ENCODE results near the gene GRK4.

The GRK4 gene

GRCh38 chr4:3035249-3035648 is 71.9 kb downstream of the GRK4 start:
- Histone ChIP-seq H2AFZ (ENCODE audit: low read depth, low read length) (no peak overlapping the region), H3K9ac (ENCODE audit: low read length) (peak overlapping the region; percentile 23; the same call in 1 of the 2 replicates), H3K27ac (ENCODE audit: low read length) (no peak overlapping the region), H3K4me1 (ENCODE audit: low read length) (peaks cover 46% of the 10 kb centered on the region), H3K36me3 (replicated peaks; ENCODE audit: low read depth, low read length) (no peaks in the 10 kb centered on the region), H4K20me1 (ENCODE audit: insufficient read depth, low read length) (no peaks in the 10 kb centered on the region), H3K9me3 (ENCODE audit: insufficient read depth, low read length) (no peaks in the 10 kb centered on the region), H3K4me2 (ENCODE audit: low read length) (peak overlapping the region; percentile 78), H3K79me2 (ENCODE audit: low read length) (no peaks in the 10 kb centered on the region), H3K27me3 (ENCODE audit: low read depth, low read length) (peaks cover 47% of the 10 kb centered on the region), H3K4me3 (ENCODE audit: low read length) (peak overlapping the region; percentile 65)
- no peak for TF ChIP-seq CTCF (IDR thresholded peaks at IDR 0.05; ENCODE audit: low read depth, low read length)
- TF ChIP-seq EZH2phosphoT487 (IDR thresholded peaks at IDR 0.05; ENCODE audit: low read depth) = no peak

GRCh38 chr4:3035674-3036073 is 72.3 kb downstream of the GRK4 start:
- no peaks in the 10 kb centered on the region for H3K79me2 ChIP-seq (ENCODE audit: low read length)
- H3K9ac ChIP-seq (ENCODE audit: low read length) = peak overlapping the region; percentile 23; the same call in 1 of the 2 replicates
- H3K27me3 ChIP-seq (ENCODE audit: low read depth, low read length) = peaks cover 47% of the 10 kb centered on the region
- H3K4me1 ChIP-seq (ENCODE audit: low read length) = peaks cover 50% of the 10 kb centered on the region
- TF ChIP-seq EZH2phosphoT487 (IDR thresholded peaks at IDR 0.05; ENCODE audit: low read depth) = no peak
- no peak for TF ChIP-seq CTCF (IDR thresholded peaks at IDR 0.05; ENCODE audit: low read depth, low read length)
- H3K9me3 ChIP-seq (ENCODE audit: insufficient read depth, low read length) = no peaks in the 10 kb centered on the region
- H3K4me2 ChIP-seq (ENCODE audit: low read length) = peak overlapping the region; percentile 78
- peak overlapping the region; percentile 65 for H3K4me3 ChIP-seq (ENCODE audit: low read length)
- no peaks in the 10 kb centered on the region for H3K36me3 ChIP-seq (replicated peaks; ENCODE audit: low read depth, low read length)
- H3K27ac ChIP-seq (ENCODE audit: low read length) = no peak overlapping the region
- H2AFZ ChIP-seq (ENCODE audit: low read depth, low read length) = peak overlapping the region; percentile 67; the same call in 1 of the 2 replicates
- no peaks in the 10 kb centered on the region for H4K20me1 ChIP-seq (ENCODE audit: insufficient read depth, low read length)

GRCh38 chr4:3036131-3036952 is 73.0 kb downstream of the GRK4 start:
- H3K4me3 ChIP-seq (ENCODE audit: low read length) = peak overlapping the region; percentile 65
- no peaks in the 10 kb centered on the region for H3K9me3 ChIP-seq (ENCODE audit: insufficient read depth, low read length)
- peaks cover 43% of the 10 kb centered on the region for H3K27me3 ChIP-seq (ENCODE audit: low read depth, low read length)
- peaks cover 56% of the 10 kb centered on the region for H3K4me1 ChIP-seq (ENCODE audit: low read length)
- no peaks in the 10 kb centered on the region for H4K20me1 ChIP-seq (ENCODE audit: insufficient read depth, low read length)
- TF ChIP-seq EZH2phosphoT487 (IDR thresholded peaks at IDR 0.05; ENCODE audit: low read depth) = no peak
- TF ChIP-seq CTCF (IDR thresholded peaks at IDR 0.05; ENCODE audit: low read depth, low read length) = no peak
- peak overlapping the region; percentile 67 for H2AFZ ChIP-seq (ENCODE audit: low read depth, low read length)
- H3K79me2 ChIP-seq (ENCODE audit: low read length) = no peaks in the 10 kb centered on the region
- peak overlapping the region; percentile 23; the same call in 1 of the 2 replicates for H3K9ac ChIP-seq (ENCODE audit: low read length)
- H3K36me3 ChIP-seq (replicated peaks; ENCODE audit: low read depth, low read length) = no peaks in the 10 kb centered on the region
- H3K4me2 ChIP-seq (ENCODE audit: low read length) = peak overlapping the region; percentile 78
- no peak overlapping the region for H3K27ac ChIP-seq (ENCODE audit: low read length)

GRCh38 chr4:3037957-3038461 is 74.6 kb downstream of the GRK4 start:
- Histone ChIP-seq H3K4me2 (ENCODE audit: low read length) (peak overlapping the region; percentile 78), H2AFZ (ENCODE audit: low read depth, low read length) (no peak overlapping the region)
- TF ChIP-seq EZH2phosphoT487 (IDR thresholded peaks at IDR 0.05; ENCODE audit: low read depth) = no peak
- no peak for TF ChIP-seq CTCF (IDR thresholded peaks at IDR 0.05; ENCODE audit: low read depth, low read length)

More at GRCh38 chr4:3037957-3038461, 74.6 kb downstream of the GRK4 start:
- Histone ChIP-seq H3K9ac (ENCODE audit: low read length) (peak overlapping the region; percentile 38), H3K27ac (ENCODE audit: low read length) (no peak overlapping the region), H3K27me3 (ENCODE audit: low read depth, low read length) (peaks cover 43% of the 10 kb centered on the region), H3K79me2 (ENCODE audit: low read length) (no peaks in the 10 kb centered on the region), H3K4me1 (ENCODE audit: low read length) (peaks cover 62% of the 10 kb centered on the region), H3K36me3 (replicated peaks; ENCODE audit: low read depth, low read length) (no peaks in the 10 kb centered on the region), H4K20me1 (ENCODE audit: insufficient read depth, low read length) (no peaks in the 10 kb centered on the region), H3K9me3 (ENCODE audit: insufficient read depth, low read length) (no peaks in the 10 kb centered on the region), H3K4me3 (ENCODE audit: low read length) (peak overlapping the region; percentile 74)
